IPS-18a (cell line): Measurements from ENCODE around the gene SKIL.

Source experiments
- H3K27ac ChIP-seq: one replicate; pipeline ENCODE4 v1.5.1; 2013; ENCODE audit warnings: low read length
- H3K27me3 ChIP-seq: one replicate; pipeline ENCODE4 v1.6.1; 2013; ENCODE audit warnings: mild to moderate bottlenecking, low read length; ENCODE audit not compliant: control insufficient read depth, insufficient read depth
- H3K36me3 ChIP-seq: one replicate; pipeline ENCODE4 v1.6.1; 2013; ENCODE audit warnings: low read depth, low read length; ENCODE audit not compliant: control insufficient read depth
- H3K4me1 ChIP-seq: one replicate; pipeline ENCODE4 v1.6.1; 2013; ENCODE audit warnings: low read depth, low read length; ENCODE audit not compliant: control insufficient read depth
- H3K4me3 ChIP-seq: one replicate; pipeline ENCODE4 v1.5.1; 2013; ENCODE audit warnings: low read length
- H3K9ac ChIP-seq: one replicate; pipeline ENCODE4 v1.6.1; 2013; ENCODE audit warnings: mild to moderate bottlenecking, low read length, moderate library complexity
- H3K9me3 ChIP-seq: one replicate; pipeline ENCODE4 v1.6.1; 2013; ENCODE audit warnings: low read depth, low read length; ENCODE audit not compliant: control insufficient read depth

The SKIL gene

DNA sequence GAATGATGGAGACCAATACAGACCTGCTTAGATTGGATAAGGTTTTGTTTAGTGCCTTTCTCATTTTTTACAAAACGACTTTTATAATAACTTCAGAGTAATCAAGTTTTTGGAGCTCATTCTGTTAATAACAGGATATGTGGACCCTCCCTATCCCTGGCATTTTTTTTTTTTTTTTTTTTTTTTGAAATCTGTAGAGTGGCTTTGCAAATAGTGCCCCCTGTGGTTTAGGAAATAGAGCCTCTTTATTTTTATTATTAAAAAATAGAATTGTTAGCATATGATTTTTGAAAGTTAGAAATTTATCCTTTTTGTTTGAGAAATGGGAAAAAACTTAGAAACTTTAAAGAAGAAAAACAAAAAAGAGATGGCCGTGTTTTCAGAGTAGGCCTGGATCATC lies 11.4 kb downstream of the SKIL start:
- Histone ChIP-seq H3K4me3 (no peak overlapping the region), H3K36me3 (peaks cover 9% of the 10 kb centered on the region), H3K9ac (no peak overlapping the region), H3K4me1 (no peaks in the 10 kb centered on the region), H3K27ac (no peak overlapping the region), H3K9me3 (no peaks in the 10 kb centered on the region), H3K27me3 (no peaks in the 10 kb centered on the region)

- Histone ChIP-seq H3K9ac (no peak overlapping the region), H3K9me3 (no peaks in the 10 kb centered on the region), H3K27me3 (no peaks in the 10 kb centered on the region), H3K4me3 (no peak overlapping the region), H3K27ac (no peak overlapping the region), H3K36me3 (peaks cover 13% of the 10 kb centered on the region), H3K4me1 (no peaks in the 10 kb centered on the region)
These were observed 14.8 kb downstream of the SKIL start for GRCh38 chr3:170372190-170372879.

DNA sequence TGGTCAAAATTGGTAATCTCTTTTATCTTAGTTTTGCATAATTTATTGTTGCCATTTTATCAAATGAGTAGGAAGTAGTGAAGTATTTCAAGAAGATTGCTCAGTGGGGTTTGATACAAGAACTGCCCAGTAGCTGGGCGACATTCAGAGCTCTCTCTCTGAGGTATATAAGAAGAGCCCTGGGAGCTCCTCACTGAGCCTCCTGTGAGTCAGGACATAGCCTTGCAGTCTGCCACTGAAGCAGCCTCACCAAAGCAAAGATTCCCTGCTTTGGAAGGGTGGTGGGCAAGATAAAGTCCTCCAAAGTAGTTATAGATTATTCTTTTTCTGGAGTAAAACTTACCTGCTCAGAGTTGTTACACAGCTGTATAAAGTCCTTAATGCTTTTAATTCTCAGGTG lies 26.1 kb downstream of the SKIL start:
- H3K27ac ChIP-seq: no peak overlapping the region
- H3K36me3 ChIP-seq: peaks cover 53% of the 10 kb centered on the region

DNA sequence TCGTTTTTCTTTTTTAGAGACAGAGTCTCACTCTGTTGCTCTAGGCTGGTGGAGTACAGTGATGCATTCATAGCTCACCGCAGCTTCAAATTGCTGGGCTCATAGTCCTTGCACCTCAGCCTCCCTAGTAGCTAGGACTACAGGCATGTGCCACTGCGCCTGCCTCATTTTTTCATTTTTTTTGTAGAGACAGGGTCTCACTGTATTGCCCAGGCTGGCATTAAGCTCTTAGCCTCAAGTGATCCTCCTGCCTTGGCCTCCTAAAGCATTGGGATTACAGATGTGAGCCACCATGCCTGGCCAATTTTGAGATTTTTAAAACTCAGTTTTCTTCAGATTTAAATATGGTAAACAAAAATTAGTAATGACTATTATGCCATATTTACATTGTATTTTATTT lies 29.0 kb downstream of the SKIL start:
- Histone ChIP-seq H3K4me1 (no peaks in the 10 kb centered on the region), H3K36me3 (peaks cover 64% of the 10 kb centered on the region), H3K4me3 (no peak overlapping the region), H3K27ac (no peak overlapping the region), H3K27me3 (no peaks in the 10 kb centered on the region), H3K9me3 (no peaks in the 10 kb centered on the region), H3K9ac (no peak overlapping the region)

More for the DNA sequence above, 26.1 kb downstream of the SKIL start:
- no peaks in the 10 kb centered on the region for H3K27me3 ChIP-seq
- no peak overlapping the region for H3K4me3 ChIP-seq
- H3K9me3 ChIP-seq: no peaks in the 10 kb centered on the region
- H3K9ac ChIP-seq: no peak overlapping the region
- no peaks in the 10 kb centered on the region for H3K4me1 ChIP-seq

DNA sequence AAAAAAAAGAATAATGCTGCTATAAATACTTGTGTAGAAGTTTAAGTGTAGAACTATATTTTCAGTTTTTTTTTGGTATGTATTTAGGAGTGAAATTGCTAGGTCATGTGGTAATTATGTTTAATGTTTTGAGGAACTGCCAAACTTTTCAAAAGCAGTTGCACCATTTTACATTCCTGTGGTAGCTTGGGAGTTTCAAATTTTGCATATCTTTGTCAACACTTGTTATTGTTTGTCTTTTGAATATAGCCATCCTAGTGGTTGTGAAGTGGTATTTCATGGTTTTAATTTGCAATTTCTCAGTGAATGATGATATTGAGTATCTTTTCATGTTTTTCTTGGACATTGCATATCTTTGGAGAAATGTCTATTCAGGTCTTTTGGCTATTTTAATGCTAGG lies 30.4 kb downstream of the SKIL start:
- peaks cover 76% of the 10 kb centered on the region for H3K36me3 ChIP-seq
- H3K27me3 ChIP-seq: no peaks in the 10 kb centered on the region
- H3K9me3 ChIP-seq: no peaks in the 10 kb centered on the region
- H3K4me1 ChIP-seq: no peaks in the 10 kb centered on the region
- no peak overlapping the region for H3K27ac ChIP-seq
- no peak overlapping the region for H3K9ac ChIP-seq
- no peak overlapping the region for H3K4me3 ChIP-seq

GRCh38 chr3:170391108-170391507 lies 33.6 kb downstream of the SKIL start:
- H3K27me3 ChIP-seq: no peaks in the 10 kb centered on the region
- H3K36me3 ChIP-seq: peaks cover 59% of the 10 kb centered on the region
- no peaks in the 10 kb centered on the region for H3K4me1 ChIP-seq
- H3K27ac ChIP-seq: no peak overlapping the region
- H3K4me3 ChIP-seq: no peak overlapping the region
- H3K9ac ChIP-seq: no peak overlapping the region
- no peaks in the 10 kb centered on the region for H3K9me3 ChIP-seq

DNA sequence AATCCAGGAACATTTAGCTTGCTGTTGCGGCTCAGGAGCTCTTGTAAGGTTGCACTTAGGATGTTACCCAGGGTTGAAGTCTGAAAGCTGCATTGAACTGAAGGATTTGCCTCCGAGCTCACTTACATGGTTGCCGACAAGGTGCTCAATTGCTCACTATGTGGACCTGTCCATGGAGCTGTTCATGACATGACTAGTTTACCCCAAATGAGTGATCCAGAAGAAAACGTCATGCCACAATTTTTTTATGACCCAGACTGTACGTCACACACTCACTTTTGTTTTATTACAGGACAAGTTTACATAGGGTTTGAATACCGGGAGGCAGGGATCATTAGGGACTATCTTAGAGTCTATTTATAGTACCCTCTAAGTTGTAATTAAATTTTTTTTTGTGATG lies 40.2 kb downstream of the SKIL start:
- Histone ChIP-seq H3K9me3 (no peaks in the 10 kb centered on the region), H3K4me1 (no peaks in the 10 kb centered on the region), H3K9ac (no peak overlapping the region), H3K4me3 (no peak overlapping the region), H3K27ac (no peak overlapping the region), H3K27me3 (no peaks in the 10 kb centered on the region), H3K36me3 (peaks cover 10% of the 10 kb centered on the region)

DNA sequence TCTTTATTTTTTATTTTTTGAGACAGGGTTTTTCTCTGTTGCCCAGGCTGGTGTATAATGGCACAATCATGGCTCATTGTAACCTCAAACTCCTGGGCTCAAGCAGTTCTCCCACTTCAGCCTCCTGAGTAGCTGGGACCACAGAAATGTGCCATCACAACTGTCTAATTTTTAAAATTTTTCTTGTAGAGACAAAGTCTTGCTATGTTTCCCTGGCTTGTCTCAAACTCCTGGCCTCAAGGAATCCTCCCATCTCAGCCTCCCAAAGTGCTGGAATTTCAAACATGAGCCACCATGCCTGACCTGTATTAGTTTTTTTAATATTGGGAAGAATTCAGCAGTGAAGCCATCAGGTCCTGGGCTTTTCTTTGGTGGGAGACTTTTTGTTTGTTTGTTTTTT lies 47.6 kb downstream of the SKIL start:
- Histone ChIP-seq H3K36me3 (no peaks in the 10 kb centered on the region), H3K9me3 (no peaks in the 10 kb centered on the region), H3K4me3 (no peak overlapping the region), H3K27me3 (no peaks in the 10 kb centered on the region), H3K27ac (no peak overlapping the region), H3K4me1 (no peaks in the 10 kb centered on the region), H3K9ac (no peak overlapping the region)

DNA sequence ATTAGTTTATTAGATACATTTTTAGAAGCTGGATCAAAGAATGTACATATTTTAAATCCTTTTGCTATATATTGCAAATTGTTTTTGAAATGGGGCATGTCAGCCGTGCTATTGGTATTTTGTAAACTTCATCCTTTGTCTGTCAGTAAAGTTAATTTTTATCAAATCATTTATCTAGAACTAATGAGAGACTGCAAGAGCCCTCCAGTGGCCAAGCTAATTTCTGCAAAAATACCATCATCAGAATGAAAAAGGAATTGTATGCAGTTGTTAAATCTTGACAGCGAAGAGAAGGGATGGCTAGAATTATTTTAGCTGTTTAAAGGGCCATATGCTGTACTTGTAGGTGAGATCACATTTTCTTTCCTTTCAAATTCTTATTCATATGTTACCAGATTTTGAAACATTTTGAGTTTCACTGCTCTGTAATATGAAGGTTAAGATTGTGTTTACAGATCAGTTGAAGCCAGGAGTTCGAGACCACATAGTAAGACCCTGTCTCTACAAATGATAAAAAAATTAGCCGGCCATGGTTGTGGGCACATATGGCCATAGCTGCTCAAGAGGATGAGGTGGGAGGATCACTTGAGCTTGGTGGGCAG lies 53.0 kb downstream of the SKIL start:
- Histone ChIP-seq H3K4me1 (no peaks in the 10 kb centered on the region), H3K4me3 (no peak overlapping the region), H3K27me3 (no peaks in the 10 kb centered on the region), H3K9me3 (no peaks in the 10 kb centered on the region), H3K27ac (no peak overlapping the region), H3K36me3 (no peaks in the 10 kb centered on the region), H3K9ac (no peak overlapping the region)

GRCh38 chr3:170413291-170413690 lies 55.8 kb downstream of the SKIL start:
- Histone ChIP-seq H3K36me3 (no peaks in the 10 kb centered on the region), H3K9me3 (no peaks in the 10 kb centered on the region), H3K4me3 (no peak overlapping the region), H3K9ac (no peak overlapping the region), H3K27me3 (peaks cover 15% of the 10 kb centered on the region), H3K27ac (no peak overlapping the region), H3K4me1 (no peaks in the 10 kb centered on the region)

DNA sequence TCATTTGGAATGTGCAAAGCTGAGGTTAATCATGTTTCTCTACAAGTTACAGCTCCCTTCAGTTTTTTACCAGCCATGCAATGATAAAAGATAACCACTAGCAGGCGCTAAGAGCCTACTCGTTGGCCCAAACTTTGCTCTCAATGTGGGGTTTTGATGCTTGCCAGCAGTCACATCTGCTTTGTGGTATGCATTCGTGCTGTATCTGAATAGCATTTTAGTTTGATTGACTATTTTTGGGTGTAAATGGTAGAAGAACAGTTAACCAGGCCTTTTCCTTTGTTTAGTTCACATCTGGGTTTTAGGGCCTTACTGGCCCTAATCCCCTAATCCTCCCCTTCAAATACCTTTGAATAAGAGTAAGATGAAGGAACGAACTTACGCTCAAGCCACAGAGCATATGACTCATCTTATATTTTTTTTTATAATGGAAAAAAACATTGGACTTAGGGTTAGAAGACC lies 56.7 kb downstream of the SKIL start:
- no peak overlapping the region for H3K27ac ChIP-seq
- H3K27me3 ChIP-seq: peaks cover 25% of the 10 kb centered on the region

GRCh38 chr3:170417090-170417489 lies 59.6 kb downstream of the SKIL start:
- peaks cover 46% of the 10 kb centered on the region for H3K27me3 ChIP-seq
- H3K27ac ChIP-seq: no peak overlapping the region
- H3K9ac ChIP-seq: no peak overlapping the region
- no peak overlapping the region for H3K4me3 ChIP-seq
- no peaks in the 10 kb centered on the region for H3K36me3 ChIP-seq
- no peaks in the 10 kb centered on the region for H3K9me3 ChIP-seq
- H3K4me1 ChIP-seq: peaks cover 7% of the 10 kb centered on the region

More for the DNA sequence above, 56.7 kb downstream of the SKIL start:
- Histone ChIP-seq H3K9me3 (no peaks in the 10 kb centered on the region), H3K4me3 (no peak overlapping the region), H3K9ac (no peak overlapping the region), H3K4me1 (no peaks in the 10 kb centered on the region), H3K36me3 (no peaks in the 10 kb centered on the region)
